Measurements from ENCODE around the gene RLN2.

DNA sequence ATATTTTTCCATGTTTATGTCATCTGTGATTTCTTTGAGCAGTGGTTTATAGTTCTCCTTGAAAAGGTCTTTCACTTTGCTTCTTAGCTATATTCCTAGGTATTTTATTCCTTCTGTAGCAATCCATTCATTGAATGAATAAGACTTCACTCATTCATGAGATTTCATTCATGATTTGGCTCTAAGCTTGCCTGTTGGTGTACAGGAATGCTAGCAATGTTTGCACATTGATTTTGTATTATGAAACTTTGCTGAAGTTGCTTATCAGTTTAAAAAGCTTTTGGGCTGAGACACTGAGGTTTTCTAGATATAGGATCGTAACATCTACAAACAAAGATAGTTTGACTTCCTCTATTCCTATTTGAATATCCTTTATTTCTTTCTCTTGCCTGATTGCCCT lies 15.9 kb downstream of the RLN2 start:
- no peak for TF ChIP-seq POLR2A (IDR thresholded peaks at IDR 0.05)
- TF ChIP-seq, protein P1, sequence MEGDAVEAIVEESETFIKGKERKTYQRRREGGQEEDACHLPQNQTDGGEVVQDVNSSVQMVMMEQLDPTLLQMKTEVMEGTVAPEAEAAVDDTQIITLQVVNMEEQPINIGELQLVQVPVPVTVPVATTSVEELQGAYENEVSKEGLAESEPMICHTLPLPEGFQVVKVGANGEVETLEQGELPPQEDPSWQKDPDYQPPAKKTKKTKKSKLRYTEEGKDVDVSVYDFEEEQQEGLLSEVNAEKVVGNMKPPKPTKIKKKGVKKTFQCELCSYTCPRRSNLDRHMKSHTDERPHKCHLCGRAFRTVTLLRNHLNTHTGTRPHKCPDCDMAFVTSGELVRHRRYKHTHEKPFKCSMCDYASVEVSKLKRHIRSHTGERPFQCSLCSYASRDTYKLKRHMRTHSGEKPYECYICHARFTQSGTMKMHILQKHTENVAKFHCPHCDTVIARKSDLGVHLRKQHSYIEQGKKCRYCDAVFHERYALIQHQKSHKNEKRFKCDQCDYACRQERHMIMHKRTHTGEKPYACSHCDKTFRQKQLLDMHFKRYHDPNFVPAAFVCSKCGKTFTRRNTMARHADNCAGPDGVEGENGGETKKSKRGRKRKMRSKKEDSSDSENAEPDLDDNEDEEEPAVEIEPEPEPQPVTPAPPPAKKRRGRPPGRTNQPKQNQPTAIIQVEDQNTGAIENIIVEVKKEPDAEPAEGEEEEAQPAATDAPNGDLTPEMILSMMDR (IDR thresholded peaks at IDR 0.05 in 4 of 5, conservative IDR thresholded peaks at IDR 0.05 in 1 of 5) = no peak
